NCI-H2107 treated with DMSO at 0.1 percent for 48 hours (cell line): Measurements from ENCODE around the gene INSRR.
A peak's percentile ranks its signal among the peaks of the same experiment; 100 is the strongest.

Source experiments
- DNase-seq: peaks from one replicate; lab custom pipeline; 2025; ENCODE audit not compliant: unreplicated experiment; lab: John Stamatoyannopoulos, UW

INSRR gene

GRCh38 chr1:156894711-156895454 lies 36.0 kb upstream of the INSRR start:
- no peak for DNase-seq

DNA sequence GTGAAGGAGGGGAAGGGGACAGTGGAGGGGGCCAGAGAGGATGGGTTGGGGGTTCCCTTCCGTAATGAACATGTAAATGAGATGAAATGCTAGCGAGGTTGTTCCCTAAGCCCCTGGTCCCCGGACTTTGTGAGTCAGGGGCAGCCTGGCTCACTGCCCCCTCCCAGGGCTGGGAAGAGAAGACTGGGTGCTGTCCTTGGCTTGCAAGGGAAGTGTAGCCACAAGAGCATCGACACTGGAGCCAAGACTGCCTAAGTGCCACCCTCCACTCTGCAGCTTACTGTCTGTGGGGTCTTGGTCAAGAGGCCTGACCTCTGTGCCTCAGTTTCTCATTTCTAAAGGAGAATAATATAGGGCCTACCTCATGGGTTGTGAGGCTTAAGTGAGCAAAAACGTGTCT lies 35.1 kb upstream of the INSRR start:
- no peak for DNase-seq

DNA sequence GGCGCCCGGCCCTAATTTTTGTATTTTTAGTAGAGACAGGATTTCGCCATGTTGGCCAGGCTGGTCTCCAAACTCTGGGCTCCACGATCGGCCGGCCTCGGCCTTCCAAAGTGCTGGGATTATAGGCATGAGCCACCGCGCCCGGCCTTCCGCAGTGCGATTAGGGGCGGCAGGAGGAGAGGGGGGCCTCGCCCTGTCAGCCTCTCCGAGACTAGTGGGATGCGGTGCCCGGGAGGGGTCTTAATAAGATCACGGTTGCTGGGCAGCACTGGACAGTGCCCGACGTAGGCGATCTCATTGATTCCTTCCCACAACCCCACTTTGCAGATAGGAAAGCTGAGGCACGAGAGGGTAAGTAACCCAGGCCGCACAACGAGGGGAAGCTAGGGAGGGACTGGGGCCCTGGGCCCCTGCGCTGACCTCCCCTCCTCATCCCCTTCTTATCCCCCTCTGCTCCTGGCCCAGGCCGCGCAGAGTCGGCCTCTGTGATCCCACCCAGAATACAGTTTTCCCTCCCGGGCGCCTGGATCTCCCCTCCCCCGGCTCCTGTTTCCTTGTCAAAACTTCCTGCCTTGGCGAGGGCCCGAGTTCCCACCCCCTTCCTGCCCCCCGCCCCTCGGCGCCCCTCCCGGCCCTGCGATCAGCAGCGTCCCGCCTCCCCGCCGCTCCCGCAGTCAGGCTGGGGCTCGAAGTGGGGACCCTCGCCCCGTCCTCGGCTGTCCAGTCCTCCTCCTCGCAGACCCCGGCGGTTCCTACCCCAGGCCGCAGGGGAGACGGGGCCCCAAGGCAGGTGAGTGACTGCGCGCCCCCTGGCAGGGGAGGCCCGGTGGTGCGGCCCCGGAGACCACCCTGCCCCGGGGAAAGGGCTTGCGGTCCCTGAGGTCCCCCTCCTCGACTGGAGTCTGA lies 34.4 kb upstream of the INSRR start, which contains the start of gene PEAR1:
PEAR1 (plus strand) TSS at position 671 of the 906 bp plus-strand sequence. CDS start 10,209 bp downstream, outside the sequence.
- DNase-seq = no peak

DNA sequence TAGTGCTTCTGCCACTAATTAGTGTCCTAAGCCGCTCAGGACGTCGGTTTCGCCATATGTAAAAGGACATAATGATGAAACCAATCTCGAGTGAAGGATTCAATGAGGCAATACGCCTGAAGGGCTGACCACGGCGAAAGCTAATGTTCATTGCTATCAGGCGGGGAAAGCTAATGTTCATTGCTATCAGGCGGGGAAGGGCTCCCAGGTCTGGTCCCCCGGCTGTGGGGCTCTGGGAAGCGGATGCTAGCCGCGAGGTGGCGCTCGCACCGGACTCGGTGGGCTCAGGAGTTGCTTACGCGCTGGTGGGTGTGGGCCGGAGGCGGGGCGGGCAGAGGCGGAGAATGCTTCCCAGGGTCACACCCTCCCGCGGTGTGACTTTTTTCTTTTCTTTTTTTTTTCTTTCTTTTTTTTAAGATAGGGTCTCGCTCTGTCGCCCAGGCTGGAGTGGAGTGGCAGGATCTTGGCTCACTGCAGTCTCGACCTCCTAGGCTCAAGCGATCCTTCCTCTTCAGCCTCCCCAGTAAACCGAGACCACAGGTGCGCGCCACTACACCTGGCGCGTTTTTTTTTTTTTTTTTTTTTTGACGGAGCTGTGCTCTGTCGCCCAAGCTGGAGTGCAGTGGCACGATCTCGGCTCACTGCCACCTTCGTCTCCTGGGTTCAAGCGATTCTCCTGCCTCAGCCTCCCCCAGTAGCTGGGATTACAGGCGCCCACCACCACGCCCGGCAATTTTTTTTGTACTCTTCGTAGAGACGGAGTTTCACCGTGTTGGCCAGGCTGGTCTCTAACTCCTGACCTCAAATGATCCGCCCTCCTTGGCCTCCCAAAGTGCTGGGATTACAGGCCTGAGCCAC lies 33.5 kb upstream of the INSRR start:
- DNase-seq = peak; percentile 39

- DNase-seq = peak; percentile 53
These were observed 31.1 kb upstream of the INSRR start for GRCh38 chr1:156889802-156890580.

- DNase-seq = no peak
These were observed 28.8 kb upstream of the INSRR start for GRCh38 chr1:156887734-156888133.

DNA sequence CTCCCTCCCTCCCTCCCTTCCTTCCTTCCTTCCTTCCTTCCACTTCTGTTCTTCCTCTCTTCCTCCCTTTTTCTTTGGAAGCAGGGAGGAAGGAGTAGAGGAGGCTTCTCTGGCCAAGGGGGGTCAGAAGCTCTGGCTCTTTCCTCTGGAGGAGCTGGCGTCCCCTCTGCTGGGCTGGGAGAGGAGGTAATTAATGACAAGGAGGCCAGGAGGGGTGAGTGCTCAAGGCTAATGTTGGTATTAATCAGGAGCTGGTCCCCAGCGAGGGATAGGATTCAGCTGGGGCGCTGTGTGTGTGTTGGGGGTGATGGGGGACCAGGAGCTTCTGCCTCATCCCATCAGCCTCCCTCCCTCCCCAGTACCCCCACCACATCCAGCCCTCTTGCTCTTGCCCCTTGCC lies 28.4 kb upstream of the INSRR start:
- DNase-seq = no peak

- DNase-seq = no peak
These were observed 27.8 kb upstream of the INSRR start for GRCh38 chr1:156886583-156887281.

DNA sequence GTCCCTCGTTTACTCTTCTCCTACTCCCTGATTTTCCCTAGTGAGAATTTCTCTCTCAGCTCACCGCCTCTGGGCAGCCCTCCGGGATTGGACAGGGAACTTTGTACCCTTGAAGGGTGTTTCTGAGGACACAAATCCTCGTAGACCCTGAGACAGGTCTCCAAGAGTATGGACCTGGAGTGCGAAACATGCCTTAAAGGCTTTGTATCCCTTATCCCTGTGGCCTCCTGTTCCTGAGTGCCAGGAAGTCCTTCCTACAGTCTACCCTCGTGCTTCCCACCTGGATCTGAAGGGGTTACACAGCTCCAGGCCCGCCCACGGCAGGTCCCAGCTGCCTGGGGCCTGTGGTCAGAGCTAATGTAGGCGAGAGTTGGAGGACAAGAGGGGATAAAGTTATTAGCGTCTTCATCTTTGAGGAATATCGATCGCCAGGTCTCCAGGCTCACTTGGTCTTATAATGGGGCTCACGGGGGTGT lies 27.0 kb upstream of the INSRR start:
- no peak for DNase-seq

DNA sequence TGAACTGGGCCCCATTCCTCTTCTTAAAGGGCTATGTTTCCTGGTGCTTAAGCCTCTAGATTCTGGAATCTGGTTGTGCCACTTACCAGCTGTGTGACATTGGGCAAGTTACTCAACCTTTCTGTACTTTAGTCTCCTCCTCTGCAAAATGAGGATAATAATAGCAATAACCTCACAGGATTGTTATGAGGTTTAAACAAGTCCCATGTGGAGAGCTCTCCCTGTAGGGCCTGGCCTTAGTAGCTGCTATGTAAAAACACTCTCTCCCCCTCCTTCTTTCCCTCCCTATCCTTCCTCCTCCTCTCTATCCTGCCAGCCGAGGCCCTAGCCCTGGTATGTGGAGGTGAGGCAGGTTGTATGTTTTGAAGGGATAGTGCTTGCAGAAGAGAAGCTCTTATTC lies 26.4 kb upstream of the INSRR start:
- no peak for DNase-seq

- DNase-seq = no peak
These were observed 25.8 kb upstream of the INSRR start for GRCh38 chr1:156884560-156885184.

DNA sequence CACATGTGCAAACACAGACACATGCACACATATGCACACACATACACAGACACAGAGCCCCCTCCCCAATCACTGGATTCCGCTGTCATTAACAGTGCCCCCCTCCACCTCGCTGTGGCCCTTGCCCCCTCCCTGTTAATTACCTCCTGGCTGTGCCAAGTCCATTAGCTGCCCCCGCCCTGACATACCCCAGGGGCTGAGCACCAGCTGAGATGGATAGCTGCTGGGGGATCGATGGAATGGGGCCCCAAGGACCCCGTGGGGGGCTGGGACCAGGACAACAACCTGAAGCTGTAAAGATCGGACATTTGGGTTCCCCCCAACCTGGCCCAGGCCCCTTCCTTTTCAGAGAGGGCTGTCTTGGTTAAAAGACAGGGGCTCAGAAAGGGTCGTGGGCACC lies 25.0 kb upstream of the INSRR start:
- no peak for DNase-seq

GRCh38 chr1:156882543-156882942 lies 23.6 kb upstream of the INSRR start:
- DNase-seq = no peak

- no peak for DNase-seq
These were observed 22.7 kb upstream of the INSRR start for GRCh38 chr1:156881663-156882062.

DNA sequence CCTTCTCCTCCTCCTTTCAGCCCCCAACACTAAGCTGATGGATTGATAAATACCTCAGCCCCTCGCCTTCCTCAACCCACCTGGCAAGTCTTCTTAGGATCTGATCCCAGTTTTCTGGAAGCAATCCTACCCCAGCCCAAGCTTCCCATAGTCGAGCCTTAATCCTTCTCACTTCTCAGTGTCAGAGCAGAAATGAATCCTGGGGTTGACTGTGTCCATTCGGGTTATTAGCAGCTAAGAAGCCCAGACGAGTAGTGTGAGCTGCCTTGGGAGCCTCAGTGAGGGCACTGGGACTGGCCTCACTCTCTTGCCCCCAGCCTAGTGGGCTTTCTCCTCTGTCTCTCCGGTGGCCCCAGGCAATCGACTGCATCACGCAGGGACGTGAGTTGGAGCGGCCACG lies 22.2 kb upstream of the INSRR start:
- DNase-seq = no peak

- no peak for DNase-seq
These were observed 21.6 kb upstream of the INSRR start for GRCh38 chr1:156880473-156880872.

DNA sequence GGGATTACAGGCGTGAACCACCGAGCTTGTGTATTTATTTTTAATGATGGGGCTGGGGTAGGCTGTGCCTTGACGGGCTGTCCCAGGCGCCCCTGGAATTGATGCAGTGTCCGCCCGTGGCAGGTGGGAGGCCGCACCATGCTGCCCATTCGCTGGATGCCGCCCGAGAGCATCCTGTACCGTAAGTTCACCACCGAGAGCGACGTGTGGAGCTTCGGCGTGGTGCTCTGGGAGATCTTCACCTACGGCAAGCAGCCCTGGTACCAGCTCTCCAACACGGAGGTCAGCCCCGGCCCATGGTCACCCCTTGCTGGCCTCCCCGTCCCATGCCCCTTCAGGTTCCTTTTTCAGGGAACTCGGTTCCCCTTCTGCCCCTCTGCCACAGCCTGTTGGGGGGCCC lies 21.0 kb upstream of the INSRR start:
- no peak for DNase-seq

GRCh38 chr1:156877433-156878170 lies 18.7 kb upstream of the INSRR start:
- no peak for DNase-seq

GRCh38 chr1:156876281-156876680 lies 17.4 kb upstream of the INSRR start:
- no peak for DNase-seq
